K562 (cell line): ENCODE measurements around the gene HLA-B. TPM values are rescaled to one million over a fixed set of nuclear protein-coding genes. Genes with fewer than 3 reads are reported as not detected.
"Not testable (repeated sequence)": the region's sequence is repeated elsewhere in the genome, so short reads cannot be mapped to it uniquely, and the experiment has no call there.

Source experiments
- ATAC-seq: fragments of 200-7000 bp; cut with Tn5 transposase; 3 replicates; pipeline ENCODE4 v1.9.1; 2020; ENCODE audit warnings: moderate library complexity
- BruUV-seq: library from RNA; stranded (reverse); fragments of 400-500 nt; replicated peaks from 2 replicates; lab custom pipeline; 2021; lab: Mats Ljungman, UMichigan
- CTCF ChIA-PET: fragments of 300-600 bp; formaldehyde crosslinking; extraction: SDS; loops from one replicate; lab custom pipeline; 2021; ENCODE audit warnings: low intra/inter-chr PET ratio; lab: Yijun Ruan, JAX
- POLR2A ChIA-PET: fragments of 300-600, 350-650 bp; sonication (Branson Sonifier 250); formaldehyde crosslinking; extraction: SDS; loops from one replicate; lab custom pipeline; 2021; ENCODE audit warnings: antibody characterized with exemption, inconsistent platforms; lab: Yijun Ruan, JAX
- DNase-seq, 4 experiments: peaks; one replicate each; pipeline versions ENCODE4 v3.0.0 to v3.0.0-alpha.2; 2011 to 2018; ENCODE audit warnings: low spot score in 3 of 4, mixed read lengths in 3 of 4; ENCODE audit errors: extremely low read depth in 1 of 4
- FAIRE-seq: peaks from 2 replicates; lab custom pipeline; 2011; peaks lifted over from hg19 to GRCh38; lab: Jason Lieb, UNC
- H2AFZ ChIP-seq: 2 replicates; pipeline ENCODE4 v1.6.0; 2011; ENCODE audit warnings: low read depth, low read length, control low read depth, inconsistent platforms
- H3K27ac ChIP-seq: fragments of 200-600 bp; 3 replicates; pipeline ENCODE4 v1.8.0; 2011; ENCODE audit warnings: low read depth, mild to moderate bottlenecking, control low read depth, inconsistent platforms, low read length, moderate library complexity, mixed read lengths; ENCODE audit errors: extremely low read depth
- H3K27me3 ChIP-seq, 2 experiments: fragments of 300-600 bp in 1 of 2; 2 replicates in 1 of 2; 3 replicates in 1 of 2; pipeline versions ENCODE4 v1.6.0 to v1.8.0; 2011; ENCODE audit warnings: inconsistent platforms in 2 of 2, low read length in 2 of 2, mild to moderate bottlenecking in 1 of 2, mixed read lengths in 1 of 2, moderate library complexity in 1 of 2; ENCODE audit not compliant: control insufficient read depth in 2 of 2, insufficient read depth in 2 of 2
- H3K36me3 ChIP-seq: fragments of 300-600 bp; 3 replicates; pipeline ENCODE4 v1.8.0; 2011; ENCODE audit warnings: mild to moderate bottlenecking, low read length, inconsistent platforms; ENCODE audit not compliant: control insufficient read depth, insufficient read depth
- H3K4me1 ChIP-seq, 2 experiments: fragments of 200-600 bp in 1 of 2; replicated peaks in 1 of 2; 2 replicates in 1 of 2; 3 replicates in 1 of 2; pipeline versions ENCODE4 v1.5.1 to v1.8.0; 2011; ENCODE audit warnings: inconsistent platforms in 2 of 2, low read length in 2 of 2, mild to moderate bottlenecking in 1 of 2, mixed read lengths in 1 of 2, moderate library complexity in 1 of 2; ENCODE audit not compliant: control insufficient read depth in 2 of 2, insufficient read depth in 2 of 2
- H3K4me2 ChIP-seq: 2 replicates; pipeline ENCODE4 v1.6.1; 2011; ENCODE audit warnings: low read length, control low read depth, inconsistent platforms, mixed read lengths; ENCODE audit not compliant: insufficient read depth
- H3K4me3 ChIP-seq: fragments of 200-600 bp; sonication (generic), shearing (Covaris generic); 2 replicates; pipeline ENCODE4 v1.5.1; 2016; ENCODE audit warnings: control low read depth, inconsistent platforms
- H3K79me2 ChIP-seq: fragments of 200-600 bp; 3 replicates; pipeline ENCODE4 v1.8.0; 2011; ENCODE audit warnings: low read length, inconsistent platforms; ENCODE audit not compliant: control insufficient read depth, insufficient read depth
- H3K9ac ChIP-seq, 2 experiments: 2 replicates each; pipeline versions ENCODE4 v1.6.0 to v1.6.1; 2011; ENCODE audit warnings: low read depth in 2 of 2, low read length in 2 of 2, control low read depth in 1 of 2, inconsistent platforms in 1 of 2, mild to moderate bottlenecking in 1 of 2, mixed read lengths in 1 of 2; ENCODE audit not compliant: insufficient read depth in 1 of 2
- H3K9me1 ChIP-seq: one replicate; pipeline ENCODE4 v1.6.0; 2011; ENCODE audit warnings: inconsistent platforms, mild to moderate bottlenecking, low read length, moderate library complexity; ENCODE audit not compliant: control insufficient read depth, insufficient read depth
- H3K9me3 ChIP-seq: replicated peaks from 2 replicates; pipeline ENCODE4 v1.5.1; 2011; ENCODE audit warnings: low read depth, low read length, inconsistent platforms; ENCODE audit not compliant: control insufficient read depth, insufficient read depth
- H4K20me1 ChIP-seq: replicated peaks from 2 replicates; pipeline ENCODE4 v1.6.1; 2011; ENCODE audit warnings: low read length, inconsistent platforms, mixed read lengths; ENCODE audit not compliant: control insufficient read depth, insufficient read depth
- FOXP4 ChIP-seq: sonication (generic); formaldehyde crosslinking; IDR thresholded peaks from 2 replicates; pipeline ENCODE4 v1.8.0; 2022; ENCODE audit warnings: mild to moderate bottlenecking, missing genetic modification reagents, borderline replicate concordance
- NR4A1 ChIP-seq, 2 experiments: fragments of 250-450 bp in 1 of 2; fragments of 450-650 bp in 1 of 2; sonication (Bioruptor Pico) in 1 of 2; IDR thresholded peaks; 2 replicates each; pipeline versions ENCODE4 v1.4.0 to v1.6.1; 2016 to 2020; ENCODE audit warnings: mild to moderate bottlenecking in 2 of 2, missing compliant biosample characterization in 1 of 2, missing genetic modification characterization in 1 of 2, moderate library complexity in 1 of 2
- WGBS: fragments of 100-300 bp; shearing (Covaris generic); methylation state at CpG from one replicate; pipeline ENCODE4 v1.1.6; 2016; ENCODE audit warnings: low coverage, mixed read lengths; ENCODE audit not compliant: insufficient coverage; ENCODE audit errors: missing lambda C conversion rate; 5-methylcytosine and 5-hydroxymethylcytosine counted together
- in situ Hi-C: fragments of 300-500 bp; cut with MboI; formaldehyde crosslinking; loops from 4 replicates; pipeline ENCODE4 v1.15.0; 2018; ENCODE audit warnings: inconsistent platforms, mixed read lengths
- intact Hi-C: fragments of 100-400 bp; cut with micrococcal nuclease; formaldehyde crosslinking; loops from 2 replicates; pipeline ENCODE4 v1.14.2; 2022
- polyA plus RNA-seq, 8 experiments: library from polyadenylated mRNA; depleted of rRNA in 4 of 8; stranded (reverse) in 5 of 8; unstranded in 3 of 8; fragments of >200 nt; fragmentation: Nextera tagmentation in 2 of 8; fragmentation: Illumina TruSeq in 1 of 8; extraction: Ambion mirVana in 2 of 8; extraction: Trizol in 1 of 8; gene quantifications; 2 replicates each; pipeline versions ENCODE4 v1.2.1 to v1.2.3, GENCODE V29; 2011 to 2014; ENCODE audit warnings: inconsistent platforms in 1 of 8, missing spikeins in 1 of 8
- total RNA-seq, 7 experiments: library from RNA; depleted of rRNA in 6 of 7; stranded (reverse); fragments of >200 nt in 6 of 7; fragmentation: Illumina TruSeq in 2 of 7; extraction: Trizol in 2 of 7; gene quantifications; 2 replicates each; pipeline versions ENCODE4 v1.2.1 to v1.2.3, GENCODE V29; 2011 to 2021; ENCODE audit warnings: low replicate concordance in 1 of 7
- TF ChIP-seq, protein P1 (sequence below): sonication (generic); formaldehyde crosslinking; IDR thresholded peaks from 2 replicates; pipeline ENCODE4 v1.8.0; 2023; ENCODE audit warnings: mild to moderate bottlenecking, missing genetic modification reagents

HLA-B gene
- total and polyA plus RNA-seq, 9 of the 15 experiments (the other 6 are each of a cell fraction or from before 2014, with no cell fraction given) = 0.07 to 9.7 (median 0.65) TPM; not detected in 2

DNA sequence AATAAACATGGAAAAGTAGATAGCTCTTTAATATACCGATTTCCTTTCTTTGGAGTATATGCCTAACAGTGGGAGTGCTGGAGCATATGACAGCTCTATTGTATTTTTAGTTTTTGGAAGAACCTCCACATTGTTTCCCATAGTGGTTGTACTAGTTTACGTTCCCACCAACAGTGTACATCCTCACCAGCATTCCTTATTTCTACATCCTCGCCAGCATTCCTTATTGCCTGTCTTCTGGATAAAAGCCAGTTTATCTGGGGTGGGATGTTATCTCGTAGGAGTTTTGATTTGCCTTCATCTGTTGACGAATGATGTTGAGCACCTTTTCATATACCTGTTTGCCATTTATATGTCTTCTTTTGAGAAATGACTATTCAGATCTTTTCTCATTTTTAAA, 49.0 kb upstream of the HLA-B start:
- Histone ChIP-seq H3K36me3 (peaks cover 9% of the 10 kb centered on the region; the same call in 2 of the 3 replicates), H3K4me2 (no peak overlapping the region), H2AFZ (no peak overlapping the region), H3K9ac (no peak overlapping the region), H4K20me1 (no peaks in the 10 kb centered on the region; the same call in 1 of the 2 replicates), H3K9me1 (no peaks in the 10 kb centered on the region), H3K27me3 (no peaks in the 10 kb centered on the region), H3K9me3 (no peaks in the 10 kb centered on the region), H3K79me2 (peaks cover 68% of the 10 kb centered on the region), H3K27ac (no peak overlapping the region), H3K4me1 (peaks cover 24 to 25% of the 10 kb centered on the region in 2 experiments; a peak in 4 of 5 replicates), H3K4me3 (no peak overlapping the region)
- TF ChIP-seq NR4A1 (CRISPR knock-in tag; IDR thresholded peaks at IDR 0.05) = no peak
- no peak for TF ChIP-seq NR4A1 (tag; IDR thresholded peaks at IDR 0.05)
- no TSS peak for BruUV-seq
- in situ Hi-C loops (no loop called here), intact Hi-C loops (no loop called here)
- ChIA-PET POLR2A (interaction anchor here (0.6 kb wide), 1 partner anchor 1171 kb away, joined by 5 read pairs; no protein-coding TSS in a partner anchor), CTCF (no interaction called here)
- ATAC-seq = no peak
- 72% methylated on average over 5 of the region's 5 CpGs for WGBS
- no peak for FAIRE-seq
- DNase-seq = no peak

DNA sequence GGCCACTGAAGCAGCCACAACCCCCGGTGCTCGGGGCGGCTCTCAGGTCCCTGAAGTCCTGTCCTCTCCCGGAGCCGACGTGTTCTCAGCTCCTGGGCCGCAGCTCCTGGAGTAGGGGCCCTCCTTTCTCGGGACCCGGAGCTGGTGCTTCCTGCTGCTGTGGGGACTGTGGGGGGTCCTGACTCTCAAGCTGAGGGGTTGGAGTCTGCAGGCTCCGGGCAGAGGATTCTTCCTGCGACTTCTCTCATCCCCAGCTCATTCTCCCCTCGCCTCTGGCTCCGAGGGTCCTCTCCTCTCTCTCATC, 47.0 kb upstream of the HLA-B start:
- TF ChIP-seq FOXP4 (CRISPR knock-in tag) = 0 out of 2 replicates have a peak, but pooled peaks have one; percentile 52
- TF ChIP-seq, protein P1, sequence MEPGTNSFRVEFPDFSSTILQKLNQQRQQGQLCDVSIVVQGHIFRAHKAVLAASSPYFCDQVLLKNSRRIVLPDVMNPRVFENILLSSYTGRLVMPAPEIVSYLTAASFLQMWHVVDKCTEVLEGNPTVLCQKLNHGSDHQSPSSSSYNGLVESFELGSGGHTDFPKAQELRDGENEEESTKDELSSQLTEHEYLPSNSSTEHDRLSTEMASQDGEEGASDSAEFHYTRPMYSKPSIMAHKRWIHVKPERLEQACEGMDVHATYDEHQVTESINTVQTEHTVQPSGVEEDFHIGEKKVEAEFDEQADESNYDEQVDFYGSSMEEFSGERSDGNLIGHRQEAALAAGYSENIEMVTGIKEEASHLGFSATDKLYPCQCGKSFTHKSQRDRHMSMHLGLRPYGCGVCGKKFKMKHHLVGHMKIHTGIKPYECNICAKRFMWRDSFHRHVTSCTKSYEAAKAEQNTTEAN = 0 out of 2 replicates have a peak, but pooled peaks have one; percentile 27
- TF ChIP-seq, all 486 proteins: peak for 2; not testable (repeated sequence) for 484
- intact Hi-C loops, DNase-seq, H3K27me3 ChIP-seq, H4K20me1 ChIP-seq, ATAC-seq, FAIRE-seq, H3K36me3 ChIP-seq, H3K27ac ChIP-seq, H3K9me1 ChIP-seq, H3K9me3 ChIP-seq, BruUV-seq: not testable (repeated sequence)
- in situ Hi-C loops = loop anchor here (5.0 kb wide), 2 partner anchors 38 to 198 kb away; no protein-coding TSS in a partner anchor
- POLR2A ChIA-PET = interaction anchor here (0.6 to 1.6 kb wide), 8 partner anchors 27 to 235 kb away, joined by 3 to 5 read pairs (median 3); partner anchors contain the start of gene DDX39B
- peak overlapping the region; percentile 81 for H2AFZ ChIP-seq
- peak overlapping the region; percentile 50 for H3K4me3 ChIP-seq
- peaks cover 71% of the 10 kb centered on the region for H3K79me2 ChIP-seq
- H3K4me2 ChIP-seq = peak overlapping the region; percentile 85
- peak overlapping the region; percentile 65 to 94; a peak in 3 of 4 replicates for H3K9ac ChIP-seq
- CTCF ChIA-PET = interaction anchor here (0.7 kb wide), 1 partner anchor 38 kb away, joined by 3 read pairs; no protein-coding TSS in a partner anchor
- peaks cover 27 to 29% of the 10 kb centered on the region in 2 experiments; a peak in 4 of 5 replicates for H3K4me1 ChIP-seq
- 11% methylated on average over 13 of the region's 13 CpGs for WGBS
